ENCODE data around the gene SMOC2. TPM values are rescaled to one million over a fixed set of nuclear protein-coding genes. Genes with fewer than 3 reads are reported as not detected.

The SMOC2 gene
- total RNA-seq, 2 donors from 2014 or later: 25.6 to 29.6 TPM

- no peaks in the 10 kb centered on the region for H3K9me3 ChIP-seq
- no peaks in the 10 kb centered on the region for H3K36me3 ChIP-seq
- no peak for TF ChIP-seq CTCF (IDR thresholded peaks at IDR 0.05)
- H3K4me3 ChIP-seq: no peak overlapping the region
- DNase-seq: no peak
- intact Hi-C loops (cut with DNase I): no loop called here
- no peak overlapping the region for H3K27ac ChIP-seq
- no peak overlapping the region for H3K9ac ChIP-seq (ENCODE audit: low read depth in 2 of 2, low read length in 2 of 2)
- H3K4me1 ChIP-seq: no peaks in the 10 kb centered on the region
- no peaks in the 10 kb centered on the region for H3K27me3 ChIP-seq
Measured at GRCh38 chr6:168716581-168716980, 275.6 kb downstream of the SMOC2 start.

- Histone ChIP-seq H3K4me3 (no peak overlapping the region), H3K9ac (ENCODE audit: low read depth in 2 of 2, low read length in 2 of 2) (no peak overlapping the region), H3K27ac (no peak overlapping the region), H3K36me3 (no peaks in the 10 kb centered on the region), H3K9me3 (no peaks in the 10 kb centered on the region), H3K4me1 (no peaks in the 10 kb centered on the region), H3K27me3 (no peaks in the 10 kb centered on the region)
- DNase-seq: no peak
- no peak for TF ChIP-seq CTCF (IDR thresholded peaks at IDR 0.05)
- intact Hi-C loops (cut with DNase I): no loop called here
Measured at GRCh38 chr6:168717491-168717890, 276.5 kb downstream of the SMOC2 start.

Other genes with a start within 250 kb of the SMOC2 start
- 1 to 10 TPM; 2.0 TPM for gene DACT2, start 121.4 kb upstream of the SMOC2 start, total RNA-seq